Left lung (tissue), 10 donors: Measurements from ENCODE around the gene KDM4B. TPM values are rescaled to one million over a fixed set of nuclear protein-coding genes. Genes with fewer than 3 reads are reported as not detected.

Source experiments
- ATAC-seq: fragments of 200-7000 bp; cut with Tn5 transposase; one replicate; pipeline ENCODE4 v1.9.1; 2020; ENCODE audit warnings: moderate library complexity
- DNase-seq, 4 donors: peaks; one replicate each; pipeline ENCODE4 v3.0.0-alpha.2; 2013 to 2020
- H3K27ac ChIP-seq, 2 donors: fragments of 200-600 bp; sonication (generic) in 1 of 2; one replicate each; pipeline versions ENCODE4 v1.5.0 to v1.8.0; 2020 to 2021
- H3K27me3 ChIP-seq, 2 donors: fragments of 200-600 bp; sonication (generic) in 1 of 2; one replicate each; pipeline versions ENCODE4 v1.5.0 to v1.8.0; 2020 to 2021
- H3K36me3 ChIP-seq, 2 donors: fragments of 200-600 bp; sonication (generic) in 1 of 2; one replicate each; pipeline versions ENCODE4 v1.5.0 to v1.8.0; 2020 to 2021
- H3K4me1 ChIP-seq, 2 donors: fragments of 200-600 bp; one replicate each; pipeline ENCODE4 v1.8.0; 2021
- H3K4me3 ChIP-seq, 2 donors: fragments of 200-600 bp; sonication (generic) in 1 of 2; one replicate each; pipeline versions ENCODE4 v1.5.0 to v1.8.0; 2020 to 2021; ENCODE audit warnings: mild to moderate bottlenecking in 1 of 2
- H3K9me3 ChIP-seq, 2 donors: fragments of 200-600 bp; sonication (generic) in 1 of 2; one replicate each; pipeline versions ENCODE4 v1.5.0 to v1.8.0; 2020 to 2021
- intact Hi-C, 2 donors: fragments of 100-400 bp; cut with DNase I; formaldehyde crosslinking; loops; one replicate each; pipeline versions ENCODE4 v1.11.2 to v1.14.2; 2022
- polyA plus RNA-seq, 6 donors: library from polyadenylated mRNA; unstranded; fragments of 120-200 nt; gene quantifications; one replicate each; pipeline ENCODE4 v1.2.1, GENCODE V29; 2013; ENCODE audit not compliant: insufficient read length in 6 of 6
- total RNA-seq, 2 donors: library from RNA; stranded (reverse); fragmentation: NEBNext Ultra II Directional; extraction: Animal tissue kit (Norgen Biotek cat#: 25700); gene quantifications; one replicate each; pipeline ENCODE4 v1.2.1, GENCODE V29; 2021
- TF ChIP-seq, protein P1 (sequence below), 2 donors: fragments of 200-600 bp; sonication (generic) in 1 of 2; IDR thresholded peaks; one replicate each; pipeline versions ENCODE4 v1.5.0 to v1.8.0; 2021; ENCODE audit warnings: antibody characterized with exemption in 2 of 2
- donor health status: DM: no; HTN: yes; CAD: no.
- donor health status: DM: no; HTN: no; CAD: no.

Gene KDM4B
- total and polyA plus RNA-seq, 8 donors = 24.6 to 42.1 (median 31.1) TPM

DNA sequence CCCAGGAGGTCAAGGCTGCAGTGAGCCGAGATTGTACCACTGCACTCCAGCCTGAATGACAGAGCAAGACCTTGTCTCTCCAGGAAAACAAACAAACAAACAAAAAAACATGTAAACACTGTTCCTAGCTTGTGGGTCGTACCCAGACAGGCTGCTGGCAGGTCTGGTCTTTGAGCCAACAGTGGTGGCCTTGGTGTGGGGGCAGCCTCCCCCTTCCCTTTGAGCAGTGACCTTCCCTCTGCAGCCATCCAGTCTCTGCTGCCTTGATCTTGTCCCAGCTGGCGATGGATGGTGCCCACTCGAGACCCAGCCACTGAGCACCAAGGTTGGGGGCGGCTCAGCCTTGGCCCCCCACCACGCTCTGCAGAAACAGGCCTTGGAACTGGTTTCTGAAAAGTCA, 143.3 kb downstream of the KDM4B start:
- DNase-seq (no peak), ATAC-seq (no peak)
- intact Hi-C loops = no loop called here
- Histone ChIP-seq H3K36me3 (peaks cover 0 to 86% of the 10 kb centered on the region in 2 donors), H3K4me3 (no peak overlapping the region), H3K27me3 (no peaks in the 10 kb centered on the region), H3K9me3 (peaks cover 0 to 1% of the 10 kb centered on the region in 2 donors), H3K27ac (no peak overlapping the region), H3K4me1 (no peaks in the 10 kb centered on the region)
- TF ChIP-seq, protein P1, sequence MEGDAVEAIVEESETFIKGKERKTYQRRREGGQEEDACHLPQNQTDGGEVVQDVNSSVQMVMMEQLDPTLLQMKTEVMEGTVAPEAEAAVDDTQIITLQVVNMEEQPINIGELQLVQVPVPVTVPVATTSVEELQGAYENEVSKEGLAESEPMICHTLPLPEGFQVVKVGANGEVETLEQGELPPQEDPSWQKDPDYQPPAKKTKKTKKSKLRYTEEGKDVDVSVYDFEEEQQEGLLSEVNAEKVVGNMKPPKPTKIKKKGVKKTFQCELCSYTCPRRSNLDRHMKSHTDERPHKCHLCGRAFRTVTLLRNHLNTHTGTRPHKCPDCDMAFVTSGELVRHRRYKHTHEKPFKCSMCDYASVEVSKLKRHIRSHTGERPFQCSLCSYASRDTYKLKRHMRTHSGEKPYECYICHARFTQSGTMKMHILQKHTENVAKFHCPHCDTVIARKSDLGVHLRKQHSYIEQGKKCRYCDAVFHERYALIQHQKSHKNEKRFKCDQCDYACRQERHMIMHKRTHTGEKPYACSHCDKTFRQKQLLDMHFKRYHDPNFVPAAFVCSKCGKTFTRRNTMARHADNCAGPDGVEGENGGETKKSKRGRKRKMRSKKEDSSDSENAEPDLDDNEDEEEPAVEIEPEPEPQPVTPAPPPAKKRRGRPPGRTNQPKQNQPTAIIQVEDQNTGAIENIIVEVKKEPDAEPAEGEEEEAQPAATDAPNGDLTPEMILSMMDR (IDR thresholded peaks at IDR 0.05) = no peak

DNA sequence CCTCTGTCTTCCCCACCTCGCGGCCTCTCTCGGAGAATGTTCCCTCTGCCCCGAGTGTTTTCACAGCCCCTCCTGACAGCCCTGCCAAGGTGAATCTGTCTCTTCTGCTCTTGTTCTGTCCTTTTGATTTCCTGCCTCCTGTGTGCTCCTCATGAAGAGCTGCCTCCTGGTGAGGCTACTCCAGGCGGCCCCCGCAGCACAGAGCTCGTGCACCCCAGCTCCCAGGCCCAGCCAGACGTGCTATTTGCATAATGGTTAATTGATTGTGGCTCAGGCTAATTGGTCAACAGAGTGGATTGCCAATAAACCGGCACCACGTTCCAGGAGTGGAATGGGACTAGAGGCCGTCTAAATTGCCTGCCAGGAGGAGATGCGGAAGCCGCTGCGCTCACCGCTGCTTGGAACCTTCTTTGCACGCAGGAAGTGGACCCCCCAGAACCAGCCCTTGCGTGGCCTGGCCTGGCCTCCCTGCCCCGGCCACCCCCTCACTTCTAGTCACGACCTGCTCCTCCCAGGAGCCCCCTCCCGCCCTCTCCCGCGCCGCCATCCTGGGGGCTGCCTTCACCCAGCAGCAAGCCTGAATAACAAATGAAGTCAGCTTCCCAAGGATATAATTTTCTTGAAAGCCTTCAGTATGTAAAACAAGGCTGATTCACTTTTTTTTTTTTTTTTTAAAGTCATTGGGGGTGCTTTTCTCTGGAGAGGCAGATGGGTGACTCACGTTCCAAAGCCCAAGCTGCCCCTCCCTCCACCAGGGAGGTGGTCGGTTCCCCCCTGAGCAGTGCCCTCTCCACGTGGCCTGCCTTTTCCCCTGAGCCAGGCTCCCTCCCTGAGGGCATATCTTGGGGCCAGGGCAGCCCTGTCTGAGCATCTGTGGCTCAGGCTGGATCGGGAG, 144.0 kb downstream of the KDM4B start:
- TF ChIP-seq, protein P1 (IDR thresholded peaks at IDR 0.05) = no peak

DNA sequence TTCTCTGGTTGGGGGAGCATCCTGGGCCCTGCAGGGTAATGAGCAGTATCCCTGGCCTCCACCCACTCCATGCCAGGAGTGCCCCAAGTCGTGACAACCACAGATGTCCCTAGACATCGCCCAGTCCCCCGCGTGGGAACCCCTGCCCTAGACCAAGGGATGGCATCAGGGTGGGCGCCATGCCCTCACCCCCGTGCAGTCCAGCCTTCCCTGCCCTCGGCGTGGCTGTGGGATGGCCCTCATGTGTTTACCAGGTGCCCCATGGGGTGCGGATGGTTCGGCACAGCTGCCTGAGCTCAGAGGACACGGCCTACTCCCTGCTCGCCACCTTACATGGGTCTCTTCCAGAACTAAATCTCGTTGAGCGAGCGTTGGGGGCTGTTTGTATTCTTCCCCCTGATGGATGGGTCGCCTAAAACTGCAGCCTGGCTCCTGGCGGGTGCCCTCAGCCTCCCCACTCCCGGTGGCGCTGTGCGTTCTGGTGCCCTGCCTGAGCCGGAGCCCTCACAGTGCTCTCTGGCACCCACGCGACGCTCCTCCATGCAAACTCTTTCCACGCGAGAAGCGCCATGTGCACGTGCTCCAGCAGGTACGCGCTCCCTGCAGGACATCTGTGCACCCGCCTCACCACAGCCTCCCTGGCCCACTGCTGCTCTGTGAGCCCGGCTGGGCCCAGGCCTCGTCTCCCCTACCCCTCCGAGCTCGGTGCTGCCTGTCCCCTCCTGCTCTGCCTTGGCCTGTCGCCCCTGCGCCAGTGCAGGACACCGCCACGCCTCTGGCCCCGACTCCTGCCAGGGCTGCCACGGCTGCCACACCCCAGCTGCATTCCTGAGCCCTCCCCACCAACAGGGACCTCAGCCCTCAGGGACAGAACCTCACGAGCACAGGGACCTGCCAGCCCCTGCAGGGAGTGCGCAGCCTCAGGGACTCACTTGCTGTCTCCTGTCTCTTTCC, 145.0 kb downstream of the KDM4B start:
- H3K27me3 ChIP-seq = no peaks in the 10 kb centered on the region
- TF ChIP-seq, protein P1 (IDR thresholded peaks at IDR 0.05) = no peak
- no peak for ATAC-seq
- intact Hi-C loops = no loop called here
- H3K4me1 ChIP-seq = no peaks in the 10 kb centered on the region
- H3K27ac ChIP-seq = no peak overlapping the region
- H3K36me3 ChIP-seq = peaks cover 0 to 77% of the 10 kb centered on the region in 2 donors
- DNase-seq = no peak
- H3K4me3 ChIP-seq = no peak overlapping the region
- peaks cover 0 to 1% of the 10 kb centered on the region in 2 donors for H3K9me3 ChIP-seq

More for the DNA sequence above, 144.0 kb downstream of the KDM4B start:
- H3K36me3 ChIP-seq = peaks cover 0 to 78% of the 10 kb centered on the region in 2 donors
- no peak overlapping the region for H3K4me3 ChIP-seq
- peaks cover 0 to 1% of the 10 kb centered on the region in 2 donors for H3K9me3 ChIP-seq
- no peak for ATAC-seq
- H3K4me1 ChIP-seq = no peaks in the 10 kb centered on the region
- intact Hi-C loops = no loop called here
- no peak overlapping the region for H3K27ac ChIP-seq
- DNase-seq = no peak
- no peaks in the 10 kb centered on the region for H3K27me3 ChIP-seq

DNA sequence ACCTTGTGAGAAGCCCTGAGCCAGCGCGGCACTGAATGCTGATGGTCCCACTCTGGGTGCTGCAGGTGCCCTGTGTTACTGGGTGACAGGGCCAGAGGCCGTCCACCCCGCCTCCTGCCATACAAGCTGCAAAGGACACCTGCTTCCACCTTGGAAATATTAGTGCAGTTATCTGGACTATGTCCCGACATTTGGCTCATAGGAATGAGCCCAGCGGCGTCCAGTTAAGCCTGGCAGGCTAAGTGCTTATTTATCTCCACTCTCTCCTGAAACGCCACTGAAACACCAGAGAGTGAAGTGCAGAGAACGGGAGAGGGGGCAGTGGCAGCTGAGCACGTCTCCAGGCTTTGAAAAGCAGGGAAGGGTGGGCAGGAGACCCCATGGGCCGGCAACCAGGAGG, 145.8 kb downstream of the KDM4B start:
- Histone ChIP-seq H3K4me3 (no peak overlapping the region), H3K27ac (no peak overlapping the region), H3K36me3 (peaks cover 0 to 77% of the 10 kb centered on the region in 2 donors), H3K4me1 (no peaks in the 10 kb centered on the region), H3K9me3 (peaks cover 0 to 1% of the 10 kb centered on the region in 2 donors), H3K27me3 (no peaks in the 10 kb centered on the region)
- intact Hi-C loops = no loop called here
- no peak for DNase-seq
- no peak for ATAC-seq
- TF ChIP-seq, protein P1 (IDR thresholded peaks at IDR 0.05) = no peak
